MM.1S (cell line): Measurements from ENCODE around the gene KLHL21.

Experiments used
- EZH2 ChIP-seq: fragments of 300-600 bp; sonication (generic); optimal IDR thresholded peaks from 2 replicates; pipeline ENCODE3; 2017; ENCODE audit warnings: low read depth, mild to moderate bottlenecking, antibody characterized with exemption, low read length, mixed read lengths
- TF ChIP-seq, protein P1 (sequence below): fragments of 300-600 bp; sonication (generic); IDR thresholded peaks from 2 replicates; pipeline ENCODE4 v1.5.1; 2016; ENCODE audit warnings: antibody characterized with exemption, low read length, mixed read lengths

DNA sequence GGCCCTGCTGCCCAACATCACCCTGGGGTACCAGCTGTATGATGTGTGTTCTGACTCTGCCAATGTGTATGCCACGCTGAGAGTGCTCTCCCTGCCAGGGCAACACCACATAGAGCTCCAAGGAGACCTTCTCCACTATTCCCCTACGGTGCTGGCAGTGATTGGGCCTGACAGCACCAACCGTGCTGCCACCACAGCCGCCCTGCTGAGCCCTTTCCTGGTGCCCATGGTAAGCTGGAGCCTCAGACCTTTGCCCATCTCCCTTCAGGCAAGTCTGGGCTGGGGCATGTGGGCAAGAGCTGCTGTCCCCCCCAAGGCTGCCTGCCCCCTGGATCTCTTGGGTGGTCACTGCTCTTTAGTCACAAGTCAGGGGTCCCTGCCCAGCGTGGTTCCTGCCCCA, 31.7 kb downstream of the KLHL21 start:
- TF ChIP-seq, protein P1, sequence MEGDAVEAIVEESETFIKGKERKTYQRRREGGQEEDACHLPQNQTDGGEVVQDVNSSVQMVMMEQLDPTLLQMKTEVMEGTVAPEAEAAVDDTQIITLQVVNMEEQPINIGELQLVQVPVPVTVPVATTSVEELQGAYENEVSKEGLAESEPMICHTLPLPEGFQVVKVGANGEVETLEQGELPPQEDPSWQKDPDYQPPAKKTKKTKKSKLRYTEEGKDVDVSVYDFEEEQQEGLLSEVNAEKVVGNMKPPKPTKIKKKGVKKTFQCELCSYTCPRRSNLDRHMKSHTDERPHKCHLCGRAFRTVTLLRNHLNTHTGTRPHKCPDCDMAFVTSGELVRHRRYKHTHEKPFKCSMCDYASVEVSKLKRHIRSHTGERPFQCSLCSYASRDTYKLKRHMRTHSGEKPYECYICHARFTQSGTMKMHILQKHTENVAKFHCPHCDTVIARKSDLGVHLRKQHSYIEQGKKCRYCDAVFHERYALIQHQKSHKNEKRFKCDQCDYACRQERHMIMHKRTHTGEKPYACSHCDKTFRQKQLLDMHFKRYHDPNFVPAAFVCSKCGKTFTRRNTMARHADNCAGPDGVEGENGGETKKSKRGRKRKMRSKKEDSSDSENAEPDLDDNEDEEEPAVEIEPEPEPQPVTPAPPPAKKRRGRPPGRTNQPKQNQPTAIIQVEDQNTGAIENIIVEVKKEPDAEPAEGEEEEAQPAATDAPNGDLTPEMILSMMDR: no peak
- no peak for TF ChIP-seq EZH2
